GM21529 (cell line): Measurements from ENCODE around the gene TRIP4.
"Not testable (repeated sequence)": the region's sequence is repeated elsewhere in the genome, so short reads cannot be mapped to it uniquely, and the experiment has no call there.

Experiments
- ATAC-seq: cut with Tn5 transposase; IDR thresholded peaks from one replicate; pipeline ENCODE4 v1.9.1; 2021; ENCODE audit not compliant: unreplicated experiment

TRIP4 gene

GRCh38 chr15:64483749-64484148 lies 96.1 kb downstream of the TRIP4 start:
- ATAC-seq = no peak

GRCh38 chr15:64485796-64486195 lies 98.2 kb downstream of the TRIP4 start:
- no peak for ATAC-seq

- ATAC-seq = no peak
Observed at GRCh38 chr15:64490598-64491259, 103.1 kb downstream of the TRIP4 start.

GRCh38 chr15:64493641-64494040 lies 106.0 kb downstream of the TRIP4 start:
- no peak for ATAC-seq

- not testable (repeated sequence) for ATAC-seq
Observed at GRCh38 chr15:64495968-64496367, 108.3 kb downstream of the TRIP4 start.

GRCh38 chr15:64500695-64501395 lies 113.2 kb downstream of the TRIP4 start:
- no peak for ATAC-seq

GRCh38 chr15:64501396-64501715 lies 113.7 kb downstream of the TRIP4 start:
- no peak for ATAC-seq

- no peak for ATAC-seq
Observed at GRCh38 chr15:64502151-64502550, 114.5 kb downstream of the TRIP4 start.

GRCh38 chr15:64502551-64502950 lies 114.9 kb downstream of the TRIP4 start:
- no peak for ATAC-seq

- no peak for ATAC-seq
Observed at GRCh38 chr15:64503197-64503596, 115.6 kb downstream of the TRIP4 start.

- no peak for ATAC-seq
Observed at GRCh38 chr15:64503640-64504039, 116.0 kb downstream of the TRIP4 start.
